Keratinocyte (primary cell): ENCODE results near the gene SEMA4A. TPM values are rescaled to one million over a fixed set of nuclear protein-coding genes. Genes with fewer than 3 reads are reported as not detected.

Experiments
- DNase-seq: peaks from one replicate; pipeline ENCODE4 v3.0.0-alpha.2; 2011; ENCODE audit warnings: low read depth, missing footprints, low spot score
- FAIRE-seq: peaks from 2 replicates; lab custom pipeline; 2011; peaks lifted over from hg19 to GRCh38; lab: Jason Lieb, UNC
- H2AFZ ChIP-seq: 2 replicates; pipeline ENCODE4 v1.6.0; 2012; ENCODE audit warnings: low read length, control low read depth, inconsistent platforms; ENCODE audit not compliant: control insufficient read depth
- H3K27ac ChIP-seq: 2 replicates; pipeline ENCODE4 v1.5.1; 2011; ENCODE audit warnings: low read length; ENCODE audit not compliant: control insufficient read depth, insufficient read depth
- H3K27me3 ChIP-seq: 3 replicates; pipeline ENCODE4 v1.6.0; 2011; ENCODE audit warnings: low read length; ENCODE audit not compliant: control insufficient read depth, insufficient read depth; ENCODE audit errors: extremely low read depth
- H3K36me3 ChIP-seq, 2 experiments: 2 replicates in 1 of 2; 3 replicates in 1 of 2; pipeline ENCODE4 v1.5.1; 2011; ENCODE audit warnings: low read length in 2 of 2, mild to moderate bottlenecking in 1 of 2; ENCODE audit not compliant: control insufficient read depth in 2 of 2, insufficient read depth in 2 of 2; ENCODE audit errors: extremely low read depth in 1 of 2
- H3K4me1 ChIP-seq: 3 replicates; pipeline ENCODE4 v1.5.1; 2011; ENCODE audit warnings: low read length; ENCODE audit not compliant: control insufficient read depth, insufficient read depth; ENCODE audit errors: extremely low read depth
- H3K4me2 ChIP-seq: 3 replicates; pipeline ENCODE4 v1.6.0; 2011; ENCODE audit warnings: low read depth, low read length; ENCODE audit not compliant: control insufficient read depth, insufficient read depth; ENCODE audit errors: extremely low read depth
- H3K4me3 ChIP-seq, 3 experiments: fragments of 200-600 bp in 1 of 3; sonication (generic) in 1 of 3; 2 replicates in 2 of 3; 3 replicates in 1 of 3; pipeline ENCODE4 v1.5.1; 2011 to 2016; ENCODE audit warnings: low read length in 3 of 3, mild to moderate bottlenecking in 3 of 3, control low read depth in 2 of 3, inconsistent platforms in 1 of 3, low read depth in 1 of 3, mixed read lengths in 1 of 3, mixed run types in 1 of 3, moderate library complexity in 1 of 3; ENCODE audit not compliant: control insufficient read depth in 2 of 3, insufficient read depth in 2 of 3; ENCODE audit errors: extremely low read depth in 1 of 3
- H3K79me2 ChIP-seq: 2 replicates; pipeline ENCODE4 v1.6.0; 2012; ENCODE audit warnings: low read length; ENCODE audit not compliant: control insufficient read depth, insufficient read depth
- H3K9ac ChIP-seq: 3 replicates; pipeline ENCODE4 v1.6.0; 2011; ENCODE audit warnings: low read length; ENCODE audit not compliant: control insufficient read depth, insufficient read depth; ENCODE audit errors: extremely low read depth
- H3K9me1 ChIP-seq: 3 replicates; pipeline ENCODE4 v1.6.0; 2011; ENCODE audit warnings: low read length; ENCODE audit not compliant: control insufficient read depth, insufficient read depth; ENCODE audit errors: extremely low read depth
- H3K9me3 ChIP-seq: 2 replicates; pipeline ENCODE4 v1.5.1; 2012; ENCODE audit warnings: low read depth, low read length; ENCODE audit not compliant: control insufficient read depth
- H4K20me1 ChIP-seq: 3 replicates; pipeline ENCODE4 v1.6.0; 2011; ENCODE audit warnings: low read length; ENCODE audit not compliant: control insufficient read depth, insufficient read depth; ENCODE audit errors: extremely low read depth
- EZH2 ChIP-seq: IDR thresholded peaks from one replicate; pipeline ENCODE4 v1.6.1; 2012; ENCODE audit warnings: inconsistent platforms, mild to moderate bottlenecking, low read length, moderate library complexity
- dilution Hi-C: fragments of 300-500 bp; cut with MboI; formaldehyde crosslinking; loops from one replicate; pipeline ENCODE4 v1.7.0; 2020; ENCODE audit warnings: low sequenced_read_pairs; ENCODE audit not compliant: extremely low pct_ligation_motif_present
- polyA plus RNA-seq, 5 experiments: library from polyadenylated mRNA; depleted of rRNA in 3 of 5; stranded (reverse) in 3 of 5; stranded (forward) in 1 of 5; unstranded in 1 of 5; fragments of >200 nt; gene quantifications; 1 replicate in 1 of 5; 2 replicates in 3 of 5; 3 replicates in 1 of 5; pipeline versions ENCODE4 v1.2.1 to v1.2.3, GENCODE V29; 2011 to 2012; ENCODE audit warnings: missing spikeins in 2 of 5, low read depth in 1 of 5, low replicate concordance in 1 of 5
- TF ChIP-seq, protein P1 (sequence below), 3 experiments: IDR thresholded peaks in 1 of 3; conservative IDR thresholded peaks in 1 of 3; optimal IDR thresholded peaks in 1 of 3; 2 replicates in 2 of 3; 3 replicates in 1 of 3; pipeline versions ENCODE3 to v1.5.1; 2011; ENCODE audit warnings: low read length in 3 of 3, mild to moderate bottlenecking in 3 of 3, moderate library complexity in 2 of 3, control low read depth in 1 of 3, inconsistent platforms in 1 of 3; ENCODE audit not compliant: insufficient read depth in 2 of 3; ENCODE audit errors: extremely low read depth in 1 of 3

The SEMA4A gene
- polyA plus RNA-seq, 1 donor (not counting 4 experiments of a cell fraction or from before 2014, with no cell fraction given) = 7.9 TPM

DNA sequence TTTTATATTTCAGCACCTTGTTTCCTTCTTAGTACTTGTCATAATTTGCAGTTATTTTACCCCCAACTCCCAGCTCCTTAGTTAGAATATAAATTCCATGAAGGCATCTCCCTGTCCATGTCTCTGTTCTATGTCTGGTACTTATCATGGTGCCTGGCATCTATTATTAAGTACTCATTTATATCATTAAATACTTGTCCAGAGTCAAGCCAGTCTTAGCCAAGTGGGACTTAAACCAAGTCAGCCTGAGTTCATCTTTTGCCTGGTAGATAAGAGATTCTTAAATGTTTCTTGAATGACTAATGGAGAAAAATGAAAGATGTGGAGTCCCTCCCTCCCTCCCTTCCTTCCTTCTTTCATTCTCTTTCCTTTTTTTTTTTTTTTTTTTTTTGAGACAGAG lies 49.9 kb downstream of the SEMA4A start:
- Histone ChIP-seq H2AFZ (no peak overlapping the region), H3K36me3 (peaks cover 17 to 29% of the 10 kb centered on the region in 2 experiments), H3K9ac (no peak overlapping the region), H3K79me2 (peaks cover 40% of the 10 kb centered on the region), H3K4me1 (peaks cover 8% of the 10 kb centered on the region), H3K27me3 (no peaks in the 10 kb centered on the region), H3K27ac (no peak overlapping the region), H4K20me1 (no peaks in the 10 kb centered on the region), H3K4me3 (no peak overlapping the region), H3K9me3 (no peaks in the 10 kb centered on the region), H3K4me2 (peak overlapping the region; percentile 41), H3K9me1 (peaks cover 2% of the 10 kb centered on the region)
- DNase-seq (no peak), FAIRE-seq (no peak)
- dilution Hi-C loops = no loop called here
- no peak for TF ChIP-seq EZH2
- TF ChIP-seq, protein P1, sequence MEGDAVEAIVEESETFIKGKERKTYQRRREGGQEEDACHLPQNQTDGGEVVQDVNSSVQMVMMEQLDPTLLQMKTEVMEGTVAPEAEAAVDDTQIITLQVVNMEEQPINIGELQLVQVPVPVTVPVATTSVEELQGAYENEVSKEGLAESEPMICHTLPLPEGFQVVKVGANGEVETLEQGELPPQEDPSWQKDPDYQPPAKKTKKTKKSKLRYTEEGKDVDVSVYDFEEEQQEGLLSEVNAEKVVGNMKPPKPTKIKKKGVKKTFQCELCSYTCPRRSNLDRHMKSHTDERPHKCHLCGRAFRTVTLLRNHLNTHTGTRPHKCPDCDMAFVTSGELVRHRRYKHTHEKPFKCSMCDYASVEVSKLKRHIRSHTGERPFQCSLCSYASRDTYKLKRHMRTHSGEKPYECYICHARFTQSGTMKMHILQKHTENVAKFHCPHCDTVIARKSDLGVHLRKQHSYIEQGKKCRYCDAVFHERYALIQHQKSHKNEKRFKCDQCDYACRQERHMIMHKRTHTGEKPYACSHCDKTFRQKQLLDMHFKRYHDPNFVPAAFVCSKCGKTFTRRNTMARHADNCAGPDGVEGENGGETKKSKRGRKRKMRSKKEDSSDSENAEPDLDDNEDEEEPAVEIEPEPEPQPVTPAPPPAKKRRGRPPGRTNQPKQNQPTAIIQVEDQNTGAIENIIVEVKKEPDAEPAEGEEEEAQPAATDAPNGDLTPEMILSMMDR (optimal IDR thresholded peaks at IDR 0.05 in 1 of 3, IDR thresholded peaks at IDR 0.05 in 1 of 3, conservative IDR thresholded peaks at IDR 0.05 in 1 of 3; ENCODE audit: extremely low read depth in 1 of 3, insufficient read depth in 2 of 3, low read length in 3 of 3) = no peak

DNA sequence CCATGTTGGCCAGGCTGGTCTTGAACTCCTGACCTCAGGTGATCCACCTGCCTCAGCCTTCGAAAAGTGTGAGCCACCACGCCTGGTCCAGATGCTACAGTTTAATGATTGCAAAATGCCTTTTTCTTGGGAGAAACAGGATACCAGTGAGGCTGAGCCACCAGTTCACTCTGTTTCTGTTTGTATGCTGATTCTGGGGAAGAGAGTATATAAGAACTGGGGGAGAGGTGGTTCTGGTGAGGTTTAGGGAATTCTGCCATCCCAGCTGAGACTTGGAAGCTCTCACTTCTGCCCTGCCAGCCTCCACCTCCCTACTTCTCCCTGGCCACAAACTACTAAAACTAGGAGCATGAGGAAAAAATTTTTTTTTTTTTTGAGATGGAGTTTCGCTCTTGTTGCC lies 51.3 kb downstream of the SEMA4A start:
- no peak overlapping the region for H3K4me3 ChIP-seq
- no peaks in the 10 kb centered on the region for H3K27me3 ChIP-seq
- H4K20me1 ChIP-seq = no peaks in the 10 kb centered on the region
- no peak for TF ChIP-seq EZH2
- TF ChIP-seq, protein P1 (optimal IDR thresholded peaks at IDR 0.05 in 1 of 3, IDR thresholded peaks at IDR 0.05 in 1 of 3, conservative IDR thresholded peaks at IDR 0.05 in 1 of 3; ENCODE audit: extremely low read depth in 1 of 3, insufficient read depth in 2 of 3, low read length in 3 of 3) = no peak
- H2AFZ ChIP-seq = no peak overlapping the region
- H3K36me3 ChIP-seq = peaks cover 12 to 26% of the 10 kb centered on the region in 2 experiments
- no peak overlapping the region for H3K4me2 ChIP-seq
- peaks cover 8% of the 10 kb centered on the region for H3K4me1 ChIP-seq
- DNase-seq = no peak
- no peak overlapping the region for H3K9ac ChIP-seq
- no peaks in the 10 kb centered on the region for H3K9me3 ChIP-seq
- H3K27ac ChIP-seq = no peak overlapping the region
- H3K9me1 ChIP-seq = peaks cover 2% of the 10 kb centered on the region
- dilution Hi-C loops = no loop called here
- FAIRE-seq = no peak
- peaks cover 27% of the 10 kb centered on the region for H3K79me2 ChIP-seq
